H1 (cell line): ENCODE measurements around the gene TRIM5.

Experiments used
- ATF3 ChIP-seq: IDR thresholded peaks from 2 replicates; pipeline ENCODE4 v1.6.1; 2011; ENCODE audit warnings: low read depth, mild to moderate bottlenecking, low read length; ENCODE audit not compliant: insufficient read depth
- BRCA1 ChIP-seq: IDR thresholded peaks from 2 replicates; pipeline ENCODE4 v1.6.1; 2012; ENCODE audit warnings: low read depth, low read length, improper control_type of control experiment
- CHD2 ChIP-seq: IDR thresholded peaks from 2 replicates; pipeline ENCODE4 v1.6.1; 2012; ENCODE audit warnings: low read length, improper control_type of control experiment
- CREB1 ChIP-seq: IDR thresholded peaks from 2 replicates; pipeline ENCODE4 v1.6.1; 2012; ENCODE audit warnings: inconsistent platforms
- CTCF ChIP-seq, 3 experiments: IDR thresholded peaks; 1 replicate in 2 of 3; 2 replicates in 1 of 3; pipeline versions ENCODE4 v1.5.1 to v1.6.1; 2011; ENCODE audit warnings: low read length in 3 of 3, mild to moderate bottlenecking in 3 of 3, inconsistent platforms in 2 of 3, low read depth in 1 of 3, moderate library complexity in 1 of 3; ENCODE audit not compliant: insufficient read depth in 1 of 3; ENCODE audit errors: control extremely low read depth in 1 of 3
- EZH2 ChIP-seq: fragments of 200-600 bp; sonication (generic); IDR thresholded peaks from 2 replicates; pipeline ENCODE4 v1.7.1; 2012; ENCODE audit warnings: low read depth, mild to moderate bottlenecking, moderate library complexity, low read length, inconsistent platforms; ENCODE audit not compliant: severe bottlenecking
- GABPA ChIP-seq: IDR thresholded peaks from 2 replicates; pipeline ENCODE4 v1.6.1; 2011; ENCODE audit warnings: mild to moderate bottlenecking, low read length, moderate library complexity, borderline replicate concordance; ENCODE audit not compliant: insufficient read depth
- JUND ChIP-seq: IDR thresholded peaks from 2 replicates; pipeline ENCODE4 v1.6.1; 2011; ENCODE audit warnings: mild to moderate bottlenecking, improper control_type of control experiment, low read length
- RBBP5 ChIP-seq: IDR thresholded peaks from 2 replicates; pipeline ENCODE4 v1.7.1; 2012; ENCODE audit warnings: low read depth, mild to moderate bottlenecking, inconsistent platforms, low read length, moderate library complexity, borderline replicate concordance
- TAF1 ChIP-seq: IDR thresholded peaks from 2 replicates; pipeline ENCODE4 v1.6.1; 2011; ENCODE audit warnings: mild to moderate bottlenecking, low read depth, low read length
- ZNF274 ChIP-seq: IDR thresholded peaks from 2 replicates; pipeline ENCODE4 v1.7.0; 2012; ENCODE audit warnings: low read length, borderline replicate concordance; ENCODE audit errors: extremely low read depth

- TF ChIP-seq CREB1, result no peak
- TF ChIP-seq CTCF (IDR thresholded peaks at IDR 0.05; ENCODE audit: control extremely low read depth in 1 of 3, insufficient read depth in 1 of 3, low read depth in 1 of 3, low read length in 3 of 3), result no peak
- no peak for TF ChIP-seq TAF1
- TF ChIP-seq EZH2, result no peak
- no peak for TF ChIP-seq BRCA1
- no peak for TF ChIP-seq GABPA
- TF ChIP-seq CHD2, result no peak
- TF ChIP-seq JUND, result no peak
- no peak for TF ChIP-seq ATF3
- TF ChIP-seq ZNF274, result no peak
- no peak for TF ChIP-seq RBBP5
These were observed 13.0 kb downstream of the TRIM5 start for GRCh38 chr11:5671831-5672230.
